GM21529 (cell line): ENCODE data around the gene CLEC14A.

ENCODE experiments used
- ATAC-seq: cut with Tn5 transposase; IDR thresholded peaks from one replicate; pipeline ENCODE4 v1.9.1; 2021; ENCODE audit not compliant: unreplicated experiment

Gene CLEC14A

GRCh38 chr14:38205949-38206665 is 49.8 kb downstream of the CLEC14A start:
- ATAC-seq: no peak

- no peak for ATAC-seq
Measured at GRCh38 chr14:38205119-38205813, 50.6 kb downstream of the CLEC14A start.

GRCh38 chr14:38204719-38205115 is 51.2 kb downstream of the CLEC14A start:
- no peak for ATAC-seq
